GM06990 (cell line): Measurements from ENCODE around the gene RALGAPA2.

ENCODE experiments used
- DNase-seq: peaks from one replicate; pipeline ENCODE4 v3.0.0-alpha.2; 2011; ENCODE audit not compliant: insufficient read length; ENCODE audit errors: extremely low read depth
- H3K27me3 ChIP-seq: replicated peaks from 2 replicates; pipeline ENCODE4 v1.6.0; 2011; ENCODE audit warnings: low read length; ENCODE audit not compliant: control insufficient read depth, insufficient read depth
- H3K36me3 ChIP-seq: 2 replicates; pipeline ENCODE4 v1.5.1; 2011; ENCODE audit warnings: low read length; ENCODE audit not compliant: control insufficient read depth, insufficient read depth
- H3K4me3 ChIP-seq: replicated peaks from 2 replicates; pipeline ENCODE4 v1.5.1; 2011; ENCODE audit warnings: low read depth, mild to moderate bottlenecking, control low read depth, low read length
- CTCF ChIP-seq: IDR thresholded peaks from 2 replicates; pipeline ENCODE4 v1.5.1; 2011; ENCODE audit warnings: low read length, control low read depth, mild to moderate bottlenecking, inconsistent platforms; ENCODE audit not compliant: insufficient read depth, poor library complexity, severe bottlenecking

The RALGAPA2 gene

GRCh38 chr20:20407891-20408805 lies 304.3 kb downstream of the RALGAPA2 start:
- Histone ChIP-seq H3K4me3 (no peak overlapping the region), H3K36me3 (no peaks in the 10 kb centered on the region), H3K27me3 (no peaks in the 10 kb centered on the region)
- no peak for DNase-seq
- TF ChIP-seq CTCF, result peak; percentile 24

GRCh38 chr20:20406306-20406705 lies 306.1 kb downstream of the RALGAPA2 start:
- no peak for DNase-seq
- TF ChIP-seq CTCF, result no peak
- H3K4me3 ChIP-seq, result no peak overlapping the region
- no peaks in the 10 kb centered on the region for H3K27me3 ChIP-seq
- no peaks in the 10 kb centered on the region for H3K36me3 ChIP-seq

GRCh38 chr20:20405623-20406022 lies 306.8 kb downstream of the RALGAPA2 start:
- no peaks in the 10 kb centered on the region for H3K27me3 ChIP-seq
- no peak overlapping the region for H3K4me3 ChIP-seq
- TF ChIP-seq CTCF, result no peak
- DNase-seq, result no peak
- no peaks in the 10 kb centered on the region for H3K36me3 ChIP-seq

GRCh38 chr20:20404633-20405032 lies 307.8 kb downstream of the RALGAPA2 start:
- H3K4me3 ChIP-seq, result no peak overlapping the region
- no peaks in the 10 kb centered on the region for H3K27me3 ChIP-seq
- no peak for TF ChIP-seq CTCF
- DNase-seq, result no peak
- H3K36me3 ChIP-seq, result no peaks in the 10 kb centered on the region

GRCh38 chr20:20401991-20402390 lies 310.5 kb downstream of the RALGAPA2 start:
- TF ChIP-seq CTCF, result no peak
- H3K27me3 ChIP-seq, result no peaks in the 10 kb centered on the region
- no peak for DNase-seq
- no peak overlapping the region for H3K4me3 ChIP-seq
- no peaks in the 10 kb centered on the region for H3K36me3 ChIP-seq
